ENCODE results near the gene PCSK2.
A peak's percentile ranks its signal among the peaks of the same experiment; 100 is the strongest.

The PCSK2 gene

GRCh38 chr20:17498641-17499040 lies 271.8 kb downstream of the PCSK2 start:
- Mint-ChIP-seq H3K27me3 (no peaks in the 10 kb centered on the region), H3K4me3 (no peak overlapping the region), H3K9me3 (no peaks in the 10 kb centered on the region), H3K36me3 (ENCODE audit: low read depth) (no peaks in the 10 kb centered on the region), H3K27ac (no peak overlapping the region), H3K4me1 (ENCODE audit: low read depth) (peaks cover 5% of the 10 kb centered on the region)

- Mint-ChIP-seq H3K36me3 (ENCODE audit: low read depth) (no peaks in the 10 kb centered on the region), H3K9me3 (no peaks in the 10 kb centered on the region), H3K4me1 (ENCODE audit: low read depth) (peaks cover 7% of the 10 kb centered on the region), H3K27me3 (no peaks in the 10 kb centered on the region), H3K27ac (no peak overlapping the region), H3K4me3 (no peak overlapping the region)
Observed at GRCh38 chr20:17499041-17499440, 272.2 kb downstream of the PCSK2 start.

GRCh38 chr20:17500271-17500670 lies 273.4 kb downstream of the PCSK2 start:
- Mint-ChIP-seq H3K4me3 (no peak overlapping the region), H3K27me3 (no peaks in the 10 kb centered on the region), H3K4me1 (ENCODE audit: low read depth) (peaks cover 20% of the 10 kb centered on the region), H3K9me3 (no peaks in the 10 kb centered on the region), H3K27ac (no peak overlapping the region), H3K36me3 (ENCODE audit: low read depth) (no peaks in the 10 kb centered on the region)

GRCh38 chr20:17500826-17501225 lies 274.0 kb downstream of the PCSK2 start:
- Mint-ChIP-seq H3K4me3 (no peak overlapping the region), H3K27me3 (no peaks in the 10 kb centered on the region), H3K27ac (no peak overlapping the region), H3K4me1 (ENCODE audit: low read depth) (peaks cover 25% of the 10 kb centered on the region), H3K36me3 (ENCODE audit: low read depth) (no peaks in the 10 kb centered on the region), H3K9me3 (no peaks in the 10 kb centered on the region)

GRCh38 chr20:17501701-17502100 lies 274.9 kb downstream of the PCSK2 start:
- Mint-ChIP-seq H3K9me3 (no peaks in the 10 kb centered on the region), H3K4me1 (ENCODE audit: low read depth) (peaks cover 34% of the 10 kb centered on the region), H3K27me3 (no peaks in the 10 kb centered on the region), H3K36me3 (ENCODE audit: low read depth) (no peaks in the 10 kb centered on the region), H3K27ac (no peak overlapping the region), H3K4me3 (no peak overlapping the region)

GRCh38 chr20:17502105-17502504 lies 275.3 kb downstream of the PCSK2 start:
- H3K4me3 Mint-ChIP-seq = no peak overlapping the region
- no peaks in the 10 kb centered on the region for H3K27me3 Mint-ChIP-seq
- H3K9me3 Mint-ChIP-seq = no peaks in the 10 kb centered on the region
- H3K36me3 Mint-ChIP-seq (ENCODE audit: low read depth) = no peaks in the 10 kb centered on the region
- H3K27ac Mint-ChIP-seq = no peak overlapping the region
- H3K4me1 Mint-ChIP-seq (ENCODE audit: low read depth) = peaks cover 38% of the 10 kb centered on the region

GRCh38 chr20:17503301-17504065 lies 276.6 kb downstream of the PCSK2 start:
- H3K4me3 Mint-ChIP-seq = no peak overlapping the region
- peaks cover 3% of the 10 kb centered on the region for H3K27me3 Mint-ChIP-seq
- H3K9me3 Mint-ChIP-seq = no peaks in the 10 kb centered on the region
- no peaks in the 10 kb centered on the region for H3K36me3 Mint-ChIP-seq (ENCODE audit: low read depth)
- H3K4me1 Mint-ChIP-seq (ENCODE audit: low read depth) = peaks cover 43% of the 10 kb centered on the region
- H3K27ac Mint-ChIP-seq = no peak overlapping the region

- peaks cover 43% of the 10 kb centered on the region for H3K4me1 Mint-ChIP-seq (ENCODE audit: low read depth)
Observed at GRCh38 chr20:17504066-17504897, 277.4 kb downstream of the PCSK2 start.

GRCh38 chr20:17504898-17505635 lies 278.2 kb downstream of the PCSK2 start:
- Mint-ChIP-seq H3K4me1 (ENCODE audit: low read depth) (peaks cover 43% of the 10 kb centered on the region), H3K9me3 (no peaks in the 10 kb centered on the region), H3K27me3 (peaks cover 6% of the 10 kb centered on the region), H3K36me3 (ENCODE audit: low read depth) (no peaks in the 10 kb centered on the region), H3K4me3 (peak overlapping the region; percentile 78), H3K27ac (peak overlapping the region; percentile 90)

More at GRCh38 chr20:17504066-17504897, 277.4 kb downstream of the PCSK2 start:
- H3K4me3 Mint-ChIP-seq = peak overlapping the region; percentile 78
- H3K9me3 Mint-ChIP-seq = no peaks in the 10 kb centered on the region
- peaks cover 4% of the 10 kb centered on the region for H3K27me3 Mint-ChIP-seq
- H3K36me3 Mint-ChIP-seq (ENCODE audit: low read depth) = no peaks in the 10 kb centered on the region
- H3K27ac Mint-ChIP-seq = peak overlapping the region; percentile 72

GRCh38 chr20:17505636-17506517 lies 279.0 kb downstream of the PCSK2 start:
- no peaks in the 10 kb centered on the region for H3K9me3 Mint-ChIP-seq
- peak overlapping the region; percentile 78 for H3K4me3 Mint-ChIP-seq
- no peaks in the 10 kb centered on the region for H3K36me3 Mint-ChIP-seq (ENCODE audit: low read depth)
- H3K27me3 Mint-ChIP-seq = peaks cover 6% of the 10 kb centered on the region
- peak overlapping the region; percentile 90 for H3K27ac Mint-ChIP-seq
- peaks cover 44% of the 10 kb centered on the region for H3K4me1 Mint-ChIP-seq (ENCODE audit: low read depth)

GRCh38 chr20:17507032-17507431 lies 280.2 kb downstream of the PCSK2 start:
- H3K4me3 Mint-ChIP-seq = no peak overlapping the region

GRCh38 chr20:17507531-17507930 lies 280.7 kb downstream of the PCSK2 start:
- Mint-ChIP-seq H3K27ac (peak overlapping the region; percentile 1), H3K27me3 (peaks cover 6% of the 10 kb centered on the region), H3K4me3 (no peak overlapping the region), H3K36me3 (ENCODE audit: low read depth) (no peaks in the 10 kb centered on the region), H3K9me3 (no peaks in the 10 kb centered on the region), H3K4me1 (ENCODE audit: low read depth) (peaks cover 55% of the 10 kb centered on the region)

More at GRCh38 chr20:17507032-17507431, 280.2 kb downstream of the PCSK2 start:
- H3K9me3 Mint-ChIP-seq = no peaks in the 10 kb centered on the region
- H3K27me3 Mint-ChIP-seq = peaks cover 6% of the 10 kb centered on the region
- peaks cover 54% of the 10 kb centered on the region for H3K4me1 Mint-ChIP-seq (ENCODE audit: low read depth)
- H3K36me3 Mint-ChIP-seq (ENCODE audit: low read depth) = no peaks in the 10 kb centered on the region
- no peak overlapping the region for H3K27ac Mint-ChIP-seq

GRCh38 chr20:17508756-17509155 lies 281.9 kb downstream of the PCSK2 start:
- H3K9me3 Mint-ChIP-seq = no peaks in the 10 kb centered on the region
- peaks cover 49% of the 10 kb centered on the region for H3K4me1 Mint-ChIP-seq (ENCODE audit: low read depth)
- H3K27me3 Mint-ChIP-seq = peaks cover 6% of the 10 kb centered on the region
- no peaks in the 10 kb centered on the region for H3K36me3 Mint-ChIP-seq (ENCODE audit: low read depth)
- no peak overlapping the region for H3K27ac Mint-ChIP-seq
- H3K4me3 Mint-ChIP-seq = no peak overlapping the region

GRCh38 chr20:17510548-17510947 lies 283.7 kb downstream of the PCSK2 start:
- Mint-ChIP-seq H3K4me3 (no peak overlapping the region), H3K27ac (no peak overlapping the region), H3K27me3 (peaks cover 6% of the 10 kb centered on the region)

More at GRCh38 chr20:17510548-17510947, 283.7 kb downstream of the PCSK2 start:
- no peaks in the 10 kb centered on the region for H3K9me3 Mint-ChIP-seq
- H3K36me3 Mint-ChIP-seq (ENCODE audit: low read depth) = no peaks in the 10 kb centered on the region
- H3K4me1 Mint-ChIP-seq (ENCODE audit: low read depth) = peaks cover 33% of the 10 kb centered on the region

Measured in stimulated activated naive CD8-positive, alpha-beta T cell treated with anti-CD3 and anti-CD28 coated beads, Interleukin-15, Interleukin-2, amounts not matched to agents 100 ng/mL and 50 ng/mL, for 24 hours (primary cell).